ENCODE data around the gene PCDHGC5. TPM values are rescaled to one million over a fixed set of nuclear protein-coding genes. Genes with fewer than 3 reads are reported as not detected.

The PCDHGC5 gene
- total RNA-seq, 1 experiment from 2014 or later, result 0.25 TPM

GRCh38 chr5:141533897-141534296 is 45.0 kb downstream of the PCDHGC5 start:
- CTCF ChIA-PET, result interaction anchor here (0.6 kb wide), 1 partner anchor 22 kb away, joined by 11 read pairs; no protein-coding TSS in a partner anchor

GRCh38 chr5:141534492-141535213 is 45.8 kb downstream of the PCDHGC5 start:
- BruUV-seq (replicated peaks), result no TSS peak
- ChIA-PET CTCF (interaction anchor here (0.6 kb wide), 1 partner anchor 23 kb away, joined by 11 read pairs; no protein-coding TSS in a partner anchor), POLR2A (interaction anchor here (0.6 kb wide), 1 partner anchor 1791 kb away, joined by 4 read pairs; no protein-coding TSS in a partner anchor)
- H3K27ac Mint-ChIP-seq (ENCODE audit: unreplicated experiment), result no peak overlapping the region
- H3K27me3 Mint-ChIP-seq (ENCODE audit: insufficient read depth, unreplicated experiment), result no peaks in the 10 kb centered on the region
- H3K4me3 ChIP-seq (ENCODE audit: low read depth, low read length), result no peak overlapping the region
- intact Hi-C loops (cut with micrococcal nuclease; ENCODE audit: unreplicated experiment), result no loop called here
- peaks cover 6% of the 10 kb centered on the region for H3K4me1 Mint-ChIP-seq (ENCODE audit: low read depth, unreplicated experiment)
- no peak for TF ChIP-seq CTCF (IDR thresholded peaks at IDR 0.05; ENCODE audit: insufficient read depth in 1 of 2, low read depth in 1 of 2, low read length in 1 of 2, severe bottlenecking in 1 of 2, unreplicated experiment in 1 of 2)
- no peaks in the 10 kb centered on the region; the same call in 1 of the 2 replicates for H3K36me3 ChIP-seq (ENCODE audit: control insufficient read depth, insufficient read depth, low read length)
- no peak overlapping the region for H3K4me3 Mint-ChIP-seq (ENCODE audit: unreplicated experiment)
- no peaks in the 10 kb centered on the region for H3K9me3 ChIP-seq
- no peaks in the 10 kb centered on the region for H3K27me3 ChIP-seq (replicated peaks; ENCODE audit: control insufficient read depth, insufficient read depth, low read length)
- H3K9me3 Mint-ChIP-seq (ENCODE audit: unreplicated experiment), result peaks cover 3% of the 10 kb centered on the region
- H3K4me1 ChIP-seq, result no peaks in the 10 kb centered on the region
- H3K36me3 Mint-ChIP-seq (ENCODE audit: insufficient read depth, unreplicated experiment), result peaks cover 52% of the 10 kb centered on the region
- no peak for DNase-seq

More at GRCh38 chr5:141533897-141534296, 45.0 kb downstream of the PCDHGC5 start:
- DNase-seq, result no peak
- BruUV-seq (replicated peaks), result no TSS peak
- Mint-ChIP-seq H3K4me3 (ENCODE audit: unreplicated experiment) (no peak overlapping the region), H3K4me1 (ENCODE audit: low read depth, unreplicated experiment) (peaks cover 8% of the 10 kb centered on the region), H3K27ac (ENCODE audit: unreplicated experiment) (no peak overlapping the region), H3K36me3 (ENCODE audit: insufficient read depth, unreplicated experiment) (peaks cover 45% of the 10 kb centered on the region), H3K9me3 (ENCODE audit: unreplicated experiment) (no peaks in the 10 kb centered on the region), H3K27me3 (ENCODE audit: insufficient read depth, unreplicated experiment) (no peaks in the 10 kb centered on the region)
- TF ChIP-seq CTCF (IDR thresholded peaks at IDR 0.05; ENCODE audit: insufficient read depth in 1 of 2, low read depth in 1 of 2, low read length in 1 of 2, severe bottlenecking in 1 of 2, unreplicated experiment in 1 of 2), result no peak
- POLR2A ChIA-PET, result interaction anchor here (0.6 kb wide), 1 partner anchor 1790 kb away, joined by 4 read pairs; no protein-coding TSS in a partner anchor
- no peak overlapping the region for H3K4me3 ChIP-seq (ENCODE audit: low read depth, low read length)
- H3K27me3 ChIP-seq (replicated peaks; ENCODE audit: control insufficient read depth, insufficient read depth, low read length), result no peaks in the 10 kb centered on the region
- no peaks in the 10 kb centered on the region for H3K4me1 ChIP-seq
- intact Hi-C loops (cut with micrococcal nuclease; ENCODE audit: unreplicated experiment), result no loop called here
- H3K36me3 ChIP-seq (ENCODE audit: control insufficient read depth, insufficient read depth, low read length), result no peaks in the 10 kb centered on the region; the same call in 1 of the 2 replicates
- H3K9me3 ChIP-seq, result no peaks in the 10 kb centered on the region

Other genes with a start within 250 kb of the PCDHGC5 start
- gene PCDHB15, start 243.7 kb upstream of the PCDHGC5 start, total RNA-seq (2022), result 0.21 TPM in 1 of 2 replicates, not detected in the other
- gene SLC25A2, start 185.0 kb upstream of the PCDHGC5 start, total RNA-seq (2022), result 0.64 and 0.67 TPM in 2 replicates
- 77.2 and 78.7 TPM in 2 replicates for gene TAF7, start 168.3 kb upstream of the PCDHGC5 start, total RNA-seq (2022)
- 0.64 and 1.1 TPM in 2 replicates for gene PCDHGA1, start 158.6 kb upstream of the PCDHGC5 start, total RNA-seq (2022)
- 0.20 and 0.23 TPM in 2 replicates for gene PCDHGA2, start 150.3 kb upstream of the PCDHGC5 start, total RNA-seq (2022)
- gene PCDHGA3, start 145.3 kb upstream of the PCDHGC5 start, total RNA-seq (2022), result 0.11 TPM in 1 of 2 replicates, not detected in the other
- gene PCDHGB1, start 139.0 kb upstream of the PCDHGC5 start, total RNA-seq (2022), result 0.60 and 0.66 TPM in 2 replicates
- gene PCDHGA4, start 134.1 kb upstream of the PCDHGC5 start, total RNA-seq (2022), result 0.49 and 0.54 TPM in 2 replicates
- gene PCDHGB2, start 129.1 kb upstream of the PCDHGC5 start, total RNA-seq (2022), result 1.00 and 1.3 TPM in 2 replicates
- 0.57 and 0.72 TPM in 2 replicates for gene PCDHGA5, start 124.9 kb upstream of the PCDHGC5 start, total RNA-seq (2022)
- 0.54 and 0.60 TPM in 2 replicates for gene PCDHGB3, start 118.8 kb upstream of the PCDHGC5 start, total RNA-seq (2022)
- gene PCDHGA6, start 115.2 kb upstream of the PCDHGC5 start, total RNA-seq (2022), result 0.49 and 0.79 TPM in 2 replicates
- gene PCDHGA7, start 106.3 kb upstream of the PCDHGC5 start, total RNA-seq (2022), result 0.09 and 0.43 TPM in 2 replicates
- gene PCDHGB4, start 101.4 kb upstream of the PCDHGC5 start, total RNA-seq (2022), result 0.12 and 0.14 TPM in 2 replicates
- 0.14 and 0.18 TPM in 2 replicates for gene PCDHGA8, start 96.4 kb upstream of the PCDHGC5 start, total RNA-seq (2022)
- 13.2 and 13.4 TPM in 2 replicates for gene PCDHGB5, start 91.1 kb upstream of the PCDHGC5 start, total RNA-seq (2022)
- gene PCDHGA9, start 86.3 kb upstream of the PCDHGC5 start, total RNA-seq (2022), result 2.8 and 4.4 TPM in 2 replicates
- gene PCDHGB6, start 81.1 kb upstream of the PCDHGC5 start, total RNA-seq (2022), result 2.5 and 2.8 TPM in 2 replicates
- 2.9 and 3.6 TPM in 2 replicates for gene PCDHGA10, start 76.1 kb upstream of the PCDHGC5 start, total RNA-seq (2022)
- 2.3 and 2.4 TPM in 2 replicates for gene PCDHGB7, start 71.4 kb upstream of the PCDHGC5 start, total RNA-seq (2022)
- gene PCDHGA11, start 68.0 kb upstream of the PCDHGC5 start, total RNA-seq (2022), result 1.2 and 1.9 TPM in 2 replicates
- 0.52 and 1.0 TPM in 2 replicates for gene PCDHGA12, start 58.6 kb upstream of the PCDHGC5 start, total RNA-seq (2022)
- gene PCDHGC3, start 13.1 kb upstream of the PCDHGC5 start, total RNA-seq (2022), result 1.3 and 2.9 TPM in 2 replicates
- gene PCDHGC4, start 4.1 kb upstream of the PCDHGC5 start, total RNA-seq (2022), result 0.28 and 0.39 TPM in 2 replicates
- 161 and 167 TPM in 2 replicates for gene DIAPH1, start 129.9 kb downstream of the PCDHGC5 start, total RNA-seq (2022)
- gene HDAC3, start 147.8 kb downstream of the PCDHGC5 start, total RNA-seq (2022), result 73.0 and 74.5 TPM in 2 replicates
- gene RELL2, start 147.9 kb downstream of the PCDHGC5 start, total RNA-seq (2022), result 8.7 and 13.6 TPM in 2 replicates
- gene FCHSD1, start 162.3 kb downstream of the PCDHGC5 start, total RNA-seq (2022), result 25.0 and 26.8 TPM in 2 replicates
- gene ARAP3, start 193.1 kb downstream of the PCDHGC5 start, total RNA-seq (2022), result 6.3 and 7.5 TPM in 2 replicates

Measured in Caco-2 (cell line).